ENCODE data around the gene SNX20. TPM values are rescaled to one million over a fixed set of nuclear protein-coding genes. Genes with fewer than 3 reads are reported as not detected.

SNX20 gene
- total RNA-seq, 1 experiment from 2014 or later = not detected

GRCh38 chr16:50673496-50674275 lies 7.4 kb downstream of the SNX20 start:
- Histone ChIP-seq H3K18ac (ENCODE audit: insufficient read length, low read depth, low read length) (no peak overlapping the region), H3K56ac (ENCODE audit: insufficient read length, low read depth, low read length) (no peak overlapping the region), H4K91ac (ENCODE audit: insufficient read length, low read depth, low read length) (no peak overlapping the region), H3K23me2 (ENCODE audit: insufficient read length, low read depth, low read length, poor library complexity, severe bottlenecking) (no peaks in the 10 kb centered on the region), H4K20me1 (ENCODE audit: control insufficient read depth, insufficient read depth, insufficient read length) (no peaks in the 10 kb centered on the region), H3K9me3 (ENCODE audit: control insufficient read depth, low read depth, low read length) (peaks cover 10% of the 10 kb centered on the region), H2BK5ac (ENCODE audit: insufficient read length, low read length) (no peak overlapping the region), H3K79me2 (ENCODE audit: insufficient read depth, low read length) (no peaks in the 10 kb centered on the region), H2BK12ac (ENCODE audit: insufficient read length, low read depth, low read length) (no peak overlapping the region), H4K5ac (ENCODE audit: insufficient read length, low read depth, low read length) (no peak overlapping the region), H3K9ac (ENCODE audit: extremely low read depth, insufficient read length, low read length) (no peak overlapping the region), H2AFZ (ENCODE audit: low read length) (no peak overlapping the region), H2BK15ac (ENCODE audit: low read depth, low read length) (no peak overlapping the region), H3K27ac (ENCODE audit: insufficient read length, low read depth, low read length) (no peak overlapping the region), H3T11ph (ENCODE audit: low read length) (no peak overlapping the region), H3K4me1 (ENCODE audit: insufficient read depth, low read length) (no peaks in the 10 kb centered on the region), H3K27me3 (ENCODE audit: insufficient read depth, low read length) (no peaks in the 10 kb centered on the region), H3K23ac (ENCODE audit: insufficient read length, low read depth, low read length) (no peak overlapping the region), H2BK20ac (ENCODE audit: low read depth, low read length, poor library complexity, severe bottlenecking) (no peak overlapping the region), H3K79me1 (ENCODE audit: insufficient read depth, low read depth, low read length, poor library complexity, severe bottlenecking) (no peaks in the 10 kb centered on the region), H2BK120ac (ENCODE audit: low read depth, low read length, poor library complexity, severe bottlenecking) (no peak overlapping the region), H3K14ac (ENCODE audit: insufficient read depth, low read length) (no peak overlapping the region), H3K4ac (ENCODE audit: low read depth, low read length) (no peak overlapping the region), H3K4me2 (ENCODE audit: insufficient read depth, insufficient read length, low read length) (no peak overlapping the region), H4K8ac (replicated peaks; ENCODE audit: insufficient read length, low read depth, low read length) (no peak overlapping the region), H2AK5ac (ENCODE audit: insufficient read length, low read length) (no peak overlapping the region)
- Mint-ChIP-seq H3K27ac (no peak overlapping the region), H3K4me1 (no peaks in the 10 kb centered on the region; a peak in 1 of 4 replicates), H3K27me3 (ENCODE audit: low read depth) (peaks cover 3% of the 10 kb centered on the region), H3K9me3 (peaks cover 23 to 25% of the 10 kb centered on the region in 2 experiments), H3K4me3 (no peak overlapping the region), H3K36me3 (ENCODE audit: insufficient read depth in 1 of 3, low read depth in 3 of 3) (peaks cover 8 to 17% (median 11%) of the 10 kb centered on the region in 3 experiments)
- DNase-seq = peak; percentile 52
- TF ChIP-seq CTCF (conservative IDR thresholded peaks at IDR 0.05) = no peak
- no CpG with 5 or more reads among the region's 70 CpGs for WGBS (ENCODE audit: extremely low coverage, insufficient read length, low lambda C conversion rate)

Data from H9 (cell line).